T-cell (primary cell): ENCODE data around the gene G2E3. TPM values are rescaled to one million over a fixed set of nuclear protein-coding genes. Genes with fewer than 3 reads are reported as not detected.
"Not testable (repeated sequence)": the region's sequence is repeated elsewhere in the genome, so short reads cannot be mapped to it uniquely, and the experiment has no call there.

ENCODE experiments used
- ATAC-seq, 4 experiments: fragments of 200-7000 bp in 3 of 4; fragments of 150-1000 bp in 1 of 4; cut with Tn5 transposase; replicated peaks in 1 of 4; 1 replicate in 3 of 4; 2 replicates in 1 of 4; pipeline ENCODE4 v1.10.0; 2021; ENCODE audit warnings: moderate library complexity in 3 of 4, mild to moderate bottlenecking in 2 of 4, moderate number of reproducible peaks in 1 of 4
- CTCF ChIA-PET, 2 donors: fragments of 300-600 bp; sonication (Branson Sonifier 250); formaldehyde crosslinking; loops; one replicate each; lab custom pipeline; 2022; ENCODE audit warnings: antibody characterized with exemption in 2 of 2; lab: Charles Lee
- POLR2A ChIA-PET, 2 donors: fragments of 300-600 bp; sonication (Branson Sonifier 250); formaldehyde crosslinking; loops; one replicate each; lab custom pipeline; 2022; ENCODE audit warnings: antibody characterized with exemption in 2 of 2; lab: Charles Lee
- DNase-seq, 35 experiments: peaks; one replicate each; pipeline versions ENCODE4 v3.0.0 to v3.0.0-alpha.2; 2013 to 2023
- H3K27ac ChIP-seq: one replicate; pipeline ENCODE4 v1.5.1; 2013; ENCODE audit warnings: low read length
- H3K27me3 ChIP-seq, 2 experiments: replicated peaks in 1 of 2; 1 replicate in 1 of 2; 2 replicates in 1 of 2; pipeline versions ENCODE4 v1.6.1 to v1.7.0; 2013; ENCODE audit warnings: low read length in 1 of 2, mixed read lengths in 1 of 2; ENCODE audit not compliant: control insufficient read depth in 2 of 2, insufficient read depth in 2 of 2; ENCODE audit errors: extremely low read depth in 1 of 2
- H3K36me3 ChIP-seq, 2 donors: 1 replicate in 1 of 2; 2 replicates in 1 of 2; pipeline versions ENCODE4 v1.6.1 to v1.7.0; 2013; ENCODE audit warnings: low read length in 1 of 2; ENCODE audit not compliant: control insufficient read depth in 2 of 2, insufficient read depth in 1 of 2; ENCODE audit errors: extremely low read depth in 1 of 2
- H3K4me1 ChIP-seq, 2 experiments: 1 replicate in 1 of 2; 2 replicates in 1 of 2; pipeline versions ENCODE4 v1.6.1 to v1.7.0; 2013; ENCODE audit warnings: low read length in 2 of 2, mixed read lengths in 1 of 2; ENCODE audit not compliant: insufficient read depth in 2 of 2, control insufficient read depth in 1 of 2; ENCODE audit errors: extremely low read depth in 1 of 2
- H3K4me3 ChIP-seq, 2 donors: 1 replicate in 1 of 2; 2 replicates in 1 of 2; pipeline versions ENCODE4 v1.5.1 to v1.7.0; 2013; ENCODE audit warnings: mild to moderate bottlenecking in 2 of 2, low read length in 1 of 2, moderate library complexity in 1 of 2; ENCODE audit not compliant: control insufficient read depth in 1 of 2; ENCODE audit errors: extremely low read depth in 1 of 2
- H3K9me3 ChIP-seq: 2 replicates; pipeline ENCODE4 v1.7.0; 2013
- H3K27ac Mint-ChIP-seq, 2 donors: one replicate each; pipeline ENCODE4 v1.8.0; 2020 to 2021; ENCODE audit warnings: mild to moderate bottlenecking in 2 of 2, mixed read lengths in 2 of 2
- H3K27me3 Mint-ChIP-seq, 2 donors: one replicate each; pipeline ENCODE4 v1.8.0; 2021 to 2022; ENCODE audit warnings: mixed read lengths in 2 of 2
- H3K36me3 Mint-ChIP-seq: one replicate; pipeline ENCODE4 v1.8.0; 2021; ENCODE audit warnings: mixed read lengths
- H3K4me1 Mint-ChIP-seq, 3 donors: one replicate each; pipeline ENCODE4 v1.8.0; 2020 to 2022; ENCODE audit warnings: mixed read lengths in 3 of 3, mild to moderate bottlenecking in 1 of 3
- H3K4me3 Mint-ChIP-seq, 3 donors: one replicate each; pipeline ENCODE4 v1.8.0; 2020 to 2022; ENCODE audit warnings: mild to moderate bottlenecking in 3 of 3, mixed read lengths in 3 of 3, moderate library complexity in 3 of 3
- H3K9me3 Mint-ChIP-seq, 3 donors: one replicate each; pipeline ENCODE4 v1.8.0; 2020 to 2022; ENCODE audit warnings: mixed read lengths in 3 of 3
- WGBS: methylation state at CpG from one replicate; pipeline ENCODE4 v1.1.5; 2013; ENCODE audit warnings: missing lambda C conversion rate; ENCODE audit not compliant: insufficient coverage; 5-methylcytosine and 5-hydroxymethylcytosine counted together
- total RNA-seq, 35 experiments: library from RNA in 6 of 35; stranded (reverse) in 6 of 35; fragments of 120-200 nt in 1 of 35; gene quantifications; one replicate each; pipeline versions ENCODE4 v1.2.1 to v1.2.4 and lab custom pipeline; 2013 to 2026

G2E3 gene
- total RNA-seq, 5 donors from 2014 or later (not counting 1 experiment from before 2014, with no cell fraction given), result 21.7 to 28.2 (median 24.1) TPM

DNA sequence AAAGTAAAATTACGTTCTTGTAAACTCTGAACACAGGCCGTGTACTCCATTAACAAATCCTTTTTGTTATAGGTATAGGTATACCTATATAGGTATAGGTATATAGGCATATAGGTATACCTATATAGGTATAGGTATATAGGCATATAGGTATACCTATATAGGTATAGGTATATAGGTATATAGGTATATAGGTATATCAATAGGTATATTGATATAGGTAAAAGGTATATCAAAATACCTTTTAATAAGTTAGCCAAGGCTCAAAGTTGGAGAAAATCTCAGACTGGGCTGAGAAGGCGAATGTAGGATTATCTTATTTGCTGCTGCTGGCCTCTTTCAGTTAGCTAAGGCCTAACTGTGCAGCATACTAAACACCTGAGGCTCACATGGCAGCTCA is 66.6 kb downstream of the G2E3 start:
- Mint-ChIP-seq H3K4me1 (peaks cover 48 to 55% (median 53%) of the 10 kb centered on the region in 3 donors), H3K4me3 (no peak overlapping the region), H3K36me3 (peaks cover 16% of the 10 kb centered on the region), H3K27ac (no peak overlapping the region), H3K9me3 (no peaks in the 10 kb centered on the region), H3K27me3 (no peaks in the 10 kb centered on the region)
- Histone ChIP-seq H3K4me1 (peaks cover 15 to 27% of the 10 kb centered on the region in 2 experiments), H3K9me3 (no peaks in the 10 kb centered on the region), H3K4me3 (no peak overlapping the region), H3K27ac (no peak overlapping the region), H3K36me3 (peaks cover 0 to 3% of the 10 kb centered on the region in 2 donors), H3K27me3 (no peaks in the 10 kb centered on the region)
- no peak for ATAC-seq
- 100% methylated on average over 1 of the region's 3 CpGs for WGBS
- CTCF ChIA-PET, result interaction anchor here in 1 of 2 donors (0.6 kb wide), 1 partner anchor 229 kb away, joined by 3 read pairs; no protein-coding TSS in a partner anchor
- POLR2A ChIA-PET, result no interaction called here
- DNase-seq, result no peak

DNA sequence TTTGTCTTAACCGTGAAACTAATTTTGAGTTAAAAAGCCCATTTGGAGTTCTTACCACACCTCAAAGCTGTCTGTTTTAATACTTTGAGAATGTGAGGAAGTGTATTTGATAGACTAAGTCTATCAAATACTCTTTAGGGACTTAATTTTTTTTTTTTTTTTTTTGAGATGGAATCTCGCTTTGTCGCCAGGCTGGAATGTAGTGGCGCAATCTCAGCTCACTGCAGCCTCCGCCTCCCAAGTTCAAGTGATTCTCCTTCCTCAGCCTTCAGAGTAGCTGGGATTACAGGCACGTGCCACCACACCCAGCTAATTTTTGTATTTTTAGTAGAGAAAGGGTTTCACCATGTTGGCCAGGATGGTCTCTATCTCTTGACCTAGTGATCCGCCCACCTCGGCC is 70.5 kb downstream of the G2E3 start:
- H3K4me3 Mint-ChIP-seq, ATAC-seq, H3K27ac ChIP-seq, H3K4me3 ChIP-seq, H3K27me3 ChIP-seq, DNase-seq, H3K27ac Mint-ChIP-seq, H3K9me3 Mint-ChIP-seq, CTCF ChIA-PET, H3K9me3 ChIP-seq, H3K27me3 Mint-ChIP-seq: not testable (repeated sequence)
- POLR2A ChIA-PET, result interaction anchor here in 1 of 2 donors (0.6 kb wide), 1 partner anchor 790 kb away, joined by 7 read pairs; no protein-coding TSS in a partner anchor
- peaks cover 33 to 42% (median 41%) of the 10 kb centered on the region in 3 donors for H3K4me1 Mint-ChIP-seq
- H3K36me3 Mint-ChIP-seq, result peaks cover 18% of the 10 kb centered on the region
- 100% methylated on average over 2 of the region's 8 CpGs for WGBS
- Histone ChIP-seq H3K36me3 (peaks cover 0 to 23% of the 10 kb centered on the region in 2 donors), H3K4me1 (peaks cover 3 to 11% of the 10 kb centered on the region in 2 experiments)

DNA sequence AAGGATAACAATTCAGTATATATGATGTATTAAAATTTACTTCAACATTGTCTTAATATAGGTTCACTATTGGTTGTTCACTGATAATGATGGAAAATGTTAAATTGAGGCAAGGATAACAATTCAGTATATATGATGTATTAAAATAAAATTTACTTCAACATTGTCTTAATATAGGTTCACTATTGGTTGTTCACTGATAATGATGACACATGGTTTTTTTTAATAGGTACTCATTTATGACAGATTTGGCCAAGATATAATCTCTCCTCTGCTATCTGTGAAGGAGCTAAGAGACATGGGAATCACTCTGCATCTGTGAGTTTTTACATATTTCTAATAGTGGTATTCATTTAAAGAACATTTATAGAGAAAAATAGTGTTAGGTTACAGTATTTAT is 71.3 kb downstream of the G2E3 start:
- H3K9me3 Mint-ChIP-seq, result no peaks in the 10 kb centered on the region
- H3K27me3 Mint-ChIP-seq, result no peaks in the 10 kb centered on the region
- ChIA-PET POLR2A (no interaction called here), CTCF (interaction anchor here in 1 of 2 donors (1.6 kb wide), 1 partner anchor 8 kb away, joined by 3 read pairs; the partner anchor contains the start of gene SCFD1)
- H3K36me3 ChIP-seq, result peaks cover 0 to 31% of the 10 kb centered on the region in 2 donors
- peaks cover 0 to 11% of the 10 kb centered on the region in 2 experiments for H3K4me1 ChIP-seq
- no peak overlapping the region for H3K4me3 ChIP-seq
- H3K27ac Mint-ChIP-seq, result no peak overlapping the region
- no peak overlapping the region for H3K27ac ChIP-seq
- no peaks in the 10 kb centered on the region for H3K27me3 ChIP-seq
- no peak overlapping the region for H3K4me3 Mint-ChIP-seq
- H3K4me1 Mint-ChIP-seq, result peaks cover 25 to 36% (median 34%) of the 10 kb centered on the region in 3 donors
- H3K9me3 ChIP-seq, result no peaks in the 10 kb centered on the region
- ATAC-seq (no peak), DNase-seq (no peak)
- H3K36me3 Mint-ChIP-seq, result peaks cover 18% of the 10 kb centered on the region

DNA sequence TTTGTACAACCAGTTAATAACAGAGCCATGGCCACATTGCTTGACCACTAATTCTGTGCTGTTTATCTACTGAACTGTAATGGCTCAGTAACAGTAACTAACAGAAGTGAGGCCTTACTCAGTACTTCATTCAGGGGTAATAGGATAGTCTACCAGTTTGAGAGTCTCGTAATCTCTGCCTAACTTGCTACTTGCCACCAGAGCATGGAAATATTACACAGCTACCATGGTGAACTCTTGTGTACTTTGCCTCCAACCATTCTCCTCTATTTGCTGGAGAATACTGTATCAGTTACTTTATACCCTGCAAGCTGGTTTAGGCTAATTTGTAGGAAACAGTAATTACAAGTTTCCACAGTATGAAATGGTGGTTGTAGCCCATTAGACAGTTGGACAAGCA is 73.8 kb downstream of the G2E3 start:
- H3K36me3 Mint-ChIP-seq, result peaks cover 40% of the 10 kb centered on the region
- H3K4me1 ChIP-seq, result peaks cover 0 to 3% of the 10 kb centered on the region in 2 experiments
- H3K27me3 Mint-ChIP-seq, result no peaks in the 10 kb centered on the region
- no peaks in the 10 kb centered on the region for H3K9me3 ChIP-seq
- DNase-seq, result no peak
- H3K4me3 ChIP-seq, result no peak overlapping the region
- H3K4me3 Mint-ChIP-seq, result no peak overlapping the region
- H3K9me3 Mint-ChIP-seq, result no peaks in the 10 kb centered on the region
- H3K4me1 Mint-ChIP-seq, result peaks cover 21 to 25% (median 24%) of the 10 kb centered on the region in 3 donors
- H3K27ac Mint-ChIP-seq, result no peak overlapping the region
- WGBS, result no CpG with 5 or more reads among the region's 1 CpG
- ChIA-PET CTCF (interaction anchor here in 1 of 2 donors (0.5 to 1.0 kb wide), 2 partner anchors 22 to 902 kb away, joined by 3 to 4 read pairs; no protein-coding TSS in a partner anchor), POLR2A (no interaction called here)
- no peaks in the 10 kb centered on the region for H3K27me3 ChIP-seq
- peaks cover 0 to 35% of the 10 kb centered on the region in 2 donors for H3K36me3 ChIP-seq
- ATAC-seq, result no peak
- H3K27ac ChIP-seq, result no peak overlapping the region

DNA sequence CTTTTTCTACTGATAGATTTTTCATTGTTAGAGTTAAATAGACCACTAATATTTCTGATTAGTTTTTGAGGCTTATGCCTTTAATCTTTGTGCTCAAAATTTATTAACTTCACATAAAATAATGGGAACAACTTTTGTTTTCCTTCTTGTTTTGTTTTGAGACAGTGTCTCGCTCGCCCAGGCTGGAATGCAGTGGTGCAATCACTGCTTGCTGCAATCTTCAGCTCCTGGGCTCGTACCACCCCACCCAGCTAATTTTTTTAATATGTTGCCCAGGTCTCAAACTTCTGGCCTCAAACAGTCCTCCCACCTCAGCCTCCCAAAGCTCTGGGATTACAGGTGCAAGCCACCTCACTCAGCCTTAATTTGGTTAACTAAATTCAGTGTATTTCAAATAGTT is 80.0 kb downstream of the G2E3 start:
- H3K27me3 Mint-ChIP-seq, result no peaks in the 10 kb centered on the region
- WGBS, result no CpG with 5 or more reads among the region's 3 CpGs
- Histone ChIP-seq H3K4me3 (no peak overlapping the region), H3K27ac (no peak overlapping the region), H3K9me3 (no peaks in the 10 kb centered on the region), H3K36me3 (peaks cover 4 to 28% of the 10 kb centered on the region in 2 donors), H3K27me3 (no peaks in the 10 kb centered on the region), H3K4me1 (no peaks in the 10 kb centered on the region)
- POLR2A ChIA-PET, result interaction anchor here in 1 of 2 donors (0.6 kb wide), 1 partner anchor 22 kb away, joined by 4 read pairs; no protein-coding TSS in a partner anchor
- peaks cover 0 to 1% (median 0%) of the 10 kb centered on the region in 3 donors for H3K9me3 Mint-ChIP-seq
- CTCF ChIA-PET, result no interaction called here
- peaks cover 0 to 11% (median 4%) of the 10 kb centered on the region in 3 donors for H3K4me1 Mint-ChIP-seq
- DNase-seq (no peak), ATAC-seq (no peak)
- H3K27ac Mint-ChIP-seq, result no peak overlapping the region
- H3K4me3 Mint-ChIP-seq, result no peak overlapping the region
- peaks cover 59% of the 10 kb centered on the region for H3K36me3 Mint-ChIP-seq

DNA sequence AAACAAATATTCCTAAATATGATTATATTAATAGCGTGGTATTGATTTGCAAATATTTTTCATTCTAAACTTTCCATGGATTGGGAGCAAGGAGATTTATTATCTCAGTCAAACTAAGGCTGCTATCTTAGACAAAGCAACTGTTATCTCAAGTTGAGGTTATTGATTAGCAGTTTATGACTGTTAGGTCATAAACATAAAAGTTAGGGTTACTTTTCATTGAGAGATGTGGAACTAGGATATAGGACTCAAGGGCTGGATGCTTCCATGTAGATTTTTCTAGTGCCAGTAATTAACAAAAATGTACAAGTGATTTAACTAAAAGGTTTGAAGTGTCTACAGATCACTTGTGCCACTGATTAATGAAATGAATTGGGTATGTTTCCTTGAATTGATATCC is 82.2 kb downstream of the G2E3 start:
- Histone ChIP-seq H3K27me3 (no peaks in the 10 kb centered on the region), H3K9me3 (no peaks in the 10 kb centered on the region), H3K4me3 (no peak overlapping the region), H3K27ac (no peak overlapping the region), H3K36me3 (peaks cover 4 to 26% of the 10 kb centered on the region in 2 donors), H3K4me1 (no peaks in the 10 kb centered on the region)
- Mint-ChIP-seq H3K9me3 (peaks cover 0 to 11% (median 4%) of the 10 kb centered on the region in 3 donors), H3K36me3 (peaks cover 66% of the 10 kb centered on the region), H3K27ac (no peak overlapping the region), H3K27me3 (no peaks in the 10 kb centered on the region), H3K4me1 (peaks cover 0 to 17% (median 6%) of the 10 kb centered on the region in 3 donors), H3K4me3 (no peak overlapping the region)
- ChIA-PET CTCF (interaction anchor here in 1 of 2 donors (0.6 to 0.7 kb wide), 2 partner anchors 9 to 14 kb away, joined by 3 read pairs; no protein-coding TSS in a partner anchor), POLR2A (no interaction called here)
- DNase-seq (no peak), ATAC-seq (no peak)
- no CpG with 5 or more reads among the region's 1 CpG for WGBS
